GM23248 (cell line): Measurements from ENCODE around the gene CWC27. TPM values are rescaled to one million over a fixed set of nuclear protein-coding genes. Genes with fewer than 3 reads are reported as not detected.

Experiments
- DNase-seq: peaks from one replicate; pipeline ENCODE4 v3.0.0-alpha.2; 2015
- H2AFZ ChIP-seq: fragments of 200-600 bp; sonication (generic); 2 replicates; pipeline ENCODE4 v1.6.1; 2016; ENCODE audit warnings: antibody characterized with exemption
- H3F3A ChIP-seq: fragments of 200-600 bp; sonication (generic); 2 replicates; pipeline ENCODE4 v1.6.1; 2016; ENCODE audit warnings: mild to moderate bottlenecking, antibody characterized with exemption, mixed run types; ENCODE audit not compliant: insufficient read depth
- H3K27ac ChIP-seq: fragments of 200-600 bp; sonication (generic); 2 replicates; pipeline ENCODE4 v1.5.1; 2016; ENCODE audit warnings: mild to moderate bottlenecking
- H3K27me3 ChIP-seq: fragments of 200-600 bp; sonication (generic); replicated peaks from 2 replicates; pipeline ENCODE4 v1.6.1; 2016; ENCODE audit warnings: mild to moderate bottlenecking; ENCODE audit not compliant: insufficient read depth
- H3K36me3 ChIP-seq: fragments of 200-600 bp; sonication (generic); 2 replicates; pipeline ENCODE4 v1.6.1; 2016; ENCODE audit warnings: low read depth, mild to moderate bottlenecking
- H3K4me1 ChIP-seq: fragments of 200-600 bp; sonication (generic); 2 replicates; pipeline ENCODE4 v1.6.1; 2016; ENCODE audit warnings: mild to moderate bottlenecking; ENCODE audit not compliant: insufficient read depth
- H3K4me2 ChIP-seq: fragments of 200-600 bp; sonication (generic); one replicate; pipeline ENCODE4 v1.6.1; 2016; ENCODE audit warnings: mild to moderate bottlenecking; ENCODE audit not compliant: unreplicated experiment
- H3K4me3 ChIP-seq: fragments of 200-600 bp; sonication (generic); 2 replicates; pipeline ENCODE4 v1.5.1; 2016; ENCODE audit warnings: mild to moderate bottlenecking
- H3K79me2 ChIP-seq: fragments of 200-600 bp; sonication (generic); 2 replicates; pipeline ENCODE4 v1.6.1; 2016; ENCODE audit warnings: mild to moderate bottlenecking; ENCODE audit not compliant: insufficient read depth
- H3K9ac ChIP-seq: fragments of 200-600 bp; sonication (generic); 2 replicates; pipeline ENCODE4 v1.6.1; 2016; ENCODE audit warnings: mild to moderate bottlenecking
- H3K9me2 ChIP-seq: fragments of 200-600 bp; sonication (generic); 2 replicates; pipeline ENCODE4 v1.6.1; 2016; ENCODE audit warnings: mixed run types, mild to moderate bottlenecking, moderate library complexity; ENCODE audit not compliant: insufficient read depth
- H3K9me3 ChIP-seq: fragments of 200-600 bp; sonication (generic); one replicate; pipeline ENCODE4 v1.6.1; 2017; ENCODE audit warnings: low read depth
- H4K20me1 ChIP-seq: fragments of 200-600 bp; sonication (generic); 2 replicates; pipeline ENCODE4 v1.6.0; 2016; ENCODE audit not compliant: insufficient read depth
- EZH2 ChIP-seq: fragments of 200-600 bp; sonication (generic); IDR thresholded peaks from 2 replicates; pipeline ENCODE4 v1.6.1; 2018; ENCODE audit warnings: antibody characterized with exemption, mild to moderate bottlenecking; ENCODE audit not compliant: insufficient read depth, poor library complexity, severe bottlenecking
- EZH2phosphoT487 ChIP-seq: fragments of 200-600 bp; sonication (generic); IDR thresholded peaks from 2 replicates; pipeline ENCODE4 v1.6.1; 2018; ENCODE audit warnings: antibody characterized with exemption, moderate library complexity, mild to moderate bottlenecking, low read depth; ENCODE audit not compliant: insufficient read depth
- WGBS, 2 experiments: methylation state at CpG; one replicate each; pipeline ENCODE4 v1.1.6; 2015 to 2017; ENCODE audit warnings: low lambda C conversion rate in 2 of 2, low coverage in 1 of 2; ENCODE audit errors: missing lambda C conversion rate in 2 of 2; 5-methylcytosine and 5-hydroxymethylcytosine counted together
- in situ Hi-C: fragments of 300-500 bp; cut with MboI; formaldehyde crosslinking; loops from 2 replicates; pipeline ENCODE4 v1.15.0; 2020
- polyA plus RNA-seq: library from polyadenylated mRNA; unstranded; fragments of >200 nt; fragmentation: Nextera tagmentation; extraction: Ambion mirVana; gene quantifications from 2 replicates; pipeline ENCODE4 v1.2.1, GENCODE V29; 2016
- total RNA-seq: library from RNA; depleted of rRNA; stranded (reverse); fragments of >200 nt; shearing (Covaris generic); gene quantifications from 2 replicates; pipeline ENCODE4 v1.2.3, GENCODE V29; 2014

The CWC27 gene
- total and polyA plus RNA-seq, 2 experiments from 2014 or later, result 22.7 to 30.5 TPM

- no peaks in the 10 kb centered on the region for H3K27me3 ChIP-seq
- no peaks in the 10 kb centered on the region for H3F3A ChIP-seq
- no peaks in the 10 kb centered on the region for H3K9me2 ChIP-seq
- H3K4me3 ChIP-seq, result no peak overlapping the region
- no peak overlapping the region for H3K27ac ChIP-seq
- no peak for TF ChIP-seq EZH2
- DNase-seq, result no peak
- in situ Hi-C loops, result no loop called here
- H3K9me3 ChIP-seq, result no peaks in the 10 kb centered on the region
- WGBS, 2 experiments, result 93 to 100% methylated on average over 1 of the region's 1 CpG
- H3K36me3 ChIP-seq, result peaks cover 14% of the 10 kb centered on the region; the same call in 1 of the 2 replicates
- H4K20me1 ChIP-seq, result no peaks in the 10 kb centered on the region
- H3K4me1 ChIP-seq, result peaks cover 14% of the 10 kb centered on the region
- H3K4me2 ChIP-seq, result no peak overlapping the region
- H2AFZ ChIP-seq, result no peak overlapping the region
- peaks cover 50% of the 10 kb centered on the region for H3K79me2 ChIP-seq
- H3K9ac ChIP-seq, result no peak overlapping the region
Measured at GRCh38 chr5:64773533-64773932, 4.8 kb downstream of the CWC27 start.

- no peak for DNase-seq
- H4K20me1 ChIP-seq, result no peaks in the 10 kb centered on the region
- H3K4me1 ChIP-seq, result 0 out of 2 replicates have a peak, but pooled peaks cover 5% of the 10 kb centered on the region
- H3K9me2 ChIP-seq, result no peaks in the 10 kb centered on the region
- no peaks in the 10 kb centered on the region for H3F3A ChIP-seq
- 92 to 97% methylated on average over 1 of the region's 1 CpG for WGBS, 2 experiments
- H3K36me3 ChIP-seq, result peaks cover 14% of the 10 kb centered on the region; the same call in 1 of the 2 replicates
- H3K79me2 ChIP-seq, result peaks cover 34% of the 10 kb centered on the region
- no peak overlapping the region for H3K4me2 ChIP-seq
- no peaks in the 10 kb centered on the region for H3K27me3 ChIP-seq
- in situ Hi-C loops, result no loop called here
- H2AFZ ChIP-seq, result no peak overlapping the region
- TF ChIP-seq EZH2 (no peak), EZH2phosphoT487 (no peak)
- H3K27ac ChIP-seq, result no peak overlapping the region
- H3K9me3 ChIP-seq, result no peaks in the 10 kb centered on the region
- H3K4me3 ChIP-seq, result no peak overlapping the region
- H3K9ac ChIP-seq, result no peak overlapping the region
Measured at GRCh38 chr5:64775291-64775690, 6.6 kb downstream of the CWC27 start.

- Histone ChIP-seq H3K79me2 (no peaks in the 10 kb centered on the region), H3F3A (no peaks in the 10 kb centered on the region), H3K9me3 (no peaks in the 10 kb centered on the region), H3K4me2 (no peak overlapping the region), H3K4me3 (no peak overlapping the region), H3K27me3 (no peaks in the 10 kb centered on the region), H3K9me2 (no peaks in the 10 kb centered on the region), H3K27ac (no peak overlapping the region), H3K9ac (no peak overlapping the region; the same call in 1 of the 2 replicates), H4K20me1 (no peaks in the 10 kb centered on the region), H2AFZ (no peak overlapping the region), H3K4me1 (peaks cover 3% of the 10 kb centered on the region; the same call in 1 of the 2 replicates), H3K36me3 (peaks cover 3% of the 10 kb centered on the region; the same call in 1 of the 2 replicates)
- WGBS, 2 experiments, result 2 to 3% methylated on average over 3 of the region's 3 CpGs
- in situ Hi-C loops, result loop anchor here (10.0 kb wide), 1 partner anchor 150 kb away; no protein-coding TSS in a partner anchor
- peak; percentile 88 for DNase-seq
- TF ChIP-seq EZH2 (no peak), EZH2phosphoT487 (no peak)
Measured at GRCh38 chr5:64784451-64785025, 15.8 kb downstream of the CWC27 start.

- no peak for DNase-seq
- H2AFZ ChIP-seq, result no peak overlapping the region
- H3K9ac ChIP-seq, result no peak overlapping the region
- peaks cover 10% of the 10 kb centered on the region; the same call in 1 of the 2 replicates for H3K4me1 ChIP-seq
- no peaks in the 10 kb centered on the region for H4K20me1 ChIP-seq
- no peaks in the 10 kb centered on the region for H3K27me3 ChIP-seq
- WGBS, 2 experiments, result 70 to 79% methylated on average over 2 of the region's 2 CpGs
- no peaks in the 10 kb centered on the region for H3K79me2 ChIP-seq
- TF ChIP-seq EZH2, result no peak
- TF ChIP-seq EZH2phosphoT487, result no peak
- no peaks in the 10 kb centered on the region for H3K9me2 ChIP-seq
- no peaks in the 10 kb centered on the region for H3F3A ChIP-seq
- in situ Hi-C loops, result loop anchor here (10.0 kb wide), 1 partner anchor 152 kb away; no protein-coding TSS in a partner anchor
- no peaks in the 10 kb centered on the region for H3K9me3 ChIP-seq
- H3K4me3 ChIP-seq, result no peak overlapping the region
- H3K27ac ChIP-seq, result no peak overlapping the region
- no peak overlapping the region for H3K4me2 ChIP-seq
- H3K36me3 ChIP-seq, result peaks cover 3% of the 10 kb centered on the region; the same call in 1 of the 2 replicates
Measured at GRCh38 chr5:64786372-64786771, 17.6 kb downstream of the CWC27 start.
